ENCODE results near the gene DPY30. TPM values are rescaled to one million over a fixed set of nuclear protein-coding genes. Genes with fewer than 3 reads are reported as not detected.

The DPY30 gene
- total and polyA plus RNA-seq, 2 of the 4 experiments (the other 2 are of a cell fraction): 65.2 to 85.2 TPM

DNA sequence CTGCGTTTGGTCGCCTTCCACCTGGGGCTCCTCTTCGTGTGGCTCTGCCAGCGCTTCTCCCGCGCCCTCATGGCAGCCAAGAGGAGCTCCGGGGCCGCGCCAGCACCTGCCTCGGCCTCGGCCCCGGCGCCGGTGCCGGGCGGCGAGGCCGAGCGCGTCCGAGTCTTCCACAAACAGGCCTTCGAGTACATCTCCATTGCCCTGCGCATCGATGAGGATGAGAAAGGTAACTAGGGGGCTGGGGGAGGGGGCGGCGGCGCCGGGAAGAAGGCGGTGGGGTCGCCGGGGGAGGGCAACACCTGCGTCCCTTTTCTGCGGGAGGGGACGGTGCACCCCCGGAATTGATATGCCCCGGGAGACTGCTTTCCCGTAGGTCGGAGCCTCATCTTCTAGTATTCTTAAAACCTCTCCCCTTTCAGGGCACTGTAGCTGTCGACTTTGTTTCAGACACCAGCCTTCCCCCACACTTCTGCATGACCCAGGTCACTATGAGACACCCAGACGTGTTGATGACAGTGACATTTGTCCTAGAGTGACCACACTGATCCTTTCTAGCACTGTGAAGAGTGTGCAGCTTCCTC is 24.5 kb upstream of the DPY30 start:
- Histone ChIP-seq H3K14ac (replicated peaks; ENCODE audit: low read depth, low read length) (peak overlapping the region; percentile 24; the same call in 1 of the 2 replicates), H3K4me1 (ENCODE audit: control insufficient read depth, insufficient read depth, low read length) (peaks cover 2% of the 10 kb centered on the region; the same call in 1 of the 2 replicates), H3K36me3 (ENCODE audit: control insufficient read depth, insufficient read depth, low read length) (peaks cover 2% of the 10 kb centered on the region; the same call in 1 of the 2 replicates), H3K4me3 (ENCODE audit: insufficient read depth, low read depth, low read length) (peak overlapping the region; percentile 58), H3K4me2 (ENCODE audit: low read depth, low read length) (peak overlapping the region; percentile 100), H3K18ac (ENCODE audit: low read depth, low read length) (no peak overlapping the region), H4K8ac (ENCODE audit: low read depth in 2 of 2, low read length in 2 of 2) (peak overlapping the region in 1 of 2 experiments; percentile 53; a peak in 1 of 4 replicates), H2BK20ac (ENCODE audit: low read depth, low read length) (no peak overlapping the region), H2BK15ac (ENCODE audit: low read depth, low read length) (no peak overlapping the region), H4K91ac (ENCODE audit: insufficient read depth, low read depth, low read length) (peak overlapping the region; percentile 50; the same call in 1 of the 2 replicates), H2BK5ac (ENCODE audit: low read depth, low read length, poor library complexity, severe bottlenecking) (peak overlapping the region; percentile 52), H3K9me3 (ENCODE audit: control insufficient read depth, insufficient read depth, low read length) (no peaks in the 10 kb centered on the region), H4K20me1 (ENCODE audit: insufficient read depth, low read length) (no peaks in the 10 kb centered on the region), H3K27me3 (ENCODE audit: control insufficient read depth, insufficient read depth, low read length) (no peaks in the 10 kb centered on the region), H2AK5ac (ENCODE audit: low read depth, low read length) (peak overlapping the region; percentile 15; the same call in 1 of the 2 replicates), H4K5ac (ENCODE audit: low read depth, low read length) (peak overlapping the region; percentile 70; the same call in 1 of the 2 replicates), H3K23ac (ENCODE audit: low read depth, low read length) (peak overlapping the region; percentile 82), H3K27ac (ENCODE audit: insufficient read depth, low read length) (peak overlapping the region; percentile 75), H3K9ac (ENCODE audit: low read depth, low read length) (peak overlapping the region; percentile 94), H3K79me1 (ENCODE audit: low read depth in 1 of 2, low read length in 2 of 2) (peaks cover 0 to 23% of the 10 kb centered on the region in 2 experiments; a peak in 2 of 4 replicates), H2AK9ac (replicated peaks; ENCODE audit: low read depth, low read length, poor library complexity) (peak overlapping the region; percentile 59), H2AFZ (replicated peaks; ENCODE audit: low read length, poor library complexity) (peak overlapping the region; percentile 96), H2BK120ac (ENCODE audit: low read depth, low read length) (no peak overlapping the region), H3K56ac (ENCODE audit: extremely low read depth, insufficient read depth, low read length) (no peak overlapping the region), H3K9me1 (ENCODE audit: insufficient read depth, low read length) (no peaks in the 10 kb centered on the region; the same call in 1 of the 2 replicates), H3K4ac (ENCODE audit: low read depth, low read length) (no peak overlapping the region; the same call in 1 of the 2 replicates)
- ChIA-PET CTCF (interaction anchor here (1.1 to 1.4 kb wide), 2 partner anchors 9 to 18 kb away, joined by 3 read pairs; no protein-coding TSS in a partner anchor), POLR2A (ENCODE audit: unreplicated experiment) (no interaction called here)
- in situ Hi-C loops (cut with MboI; ENCODE audit: low sequenced_read_pairs): no loop called here
- BruUV-seq (replicated peaks): no TSS peak
- 0% methylated on average over 4 of the region's 40 CpGs; no CpG with 5 or more reads in 1 of the 2 experiments for WGBS, 2 experiments (ENCODE audit: extremely low coverage in 2 of 2, insufficient read length in 1 of 2)
- ATAC-seq (ENCODE audit: low read depth): no peak
- TF ChIP-seq FOS (IDR thresholded peaks at IDR 0.05; ENCODE audit: low read depth, low read length): no peak
- TF ChIP-seq BHLHE40 (IDR thresholded peaks at IDR 0.05; ENCODE audit: low read depth, low read length): no peak
- TF ChIP-seq CHD1 (IDR thresholded peaks at IDR 0.05; ENCODE audit: low read depth, low read length): no peak
- TF ChIP-seq MAFK (IDR thresholded peaks at IDR 0.05; ENCODE audit: low read depth, low read length): no peak
- TF ChIP-seq SMC3 (IDR thresholded peaks at IDR 0.05; ENCODE audit: low read depth, low read length): no peak
- no peak for TF ChIP-seq POLR2A (IDR thresholded peaks at IDR 0.05; ENCODE audit: low read depth, low read length)
- TF ChIP-seq NFE2L2 (IDR thresholded peaks at IDR 0.05; ENCODE audit: low read depth, low read length): no peak
- no peak for TF ChIP-seq MAZ (IDR thresholded peaks at IDR 0.05; ENCODE audit: borderline replicate concordance, low read depth, low read length)
- DNase-seq: no peak
- dilution Hi-C loops (cut with HindIII; ENCODE audit: low sequenced_read_pairs, unreplicated experiment): no loop called here
- intact Hi-C loops (cut with micrococcal nuclease): no loop called here
